Occipital lobe (tissue), 2 donors: ENCODE measurements around the gene UBXN2A. TPM values are rescaled to one million over a fixed set of nuclear protein-coding genes. Genes with fewer than 3 reads are reported as not detected.
"Not testable (repeated sequence)": the region's sequence is repeated elsewhere in the genome, so short reads cannot be mapped to it uniquely, and the experiment has no call there.

Experiments
- DNase-seq: peaks from one replicate; lab custom pipeline; 2025; lab: John Stamatoyannopoulos, UW
- total RNA-seq: library from RNA; depleted of rRNA; stranded (reverse); fragments of >200 nt; gene quantifications from one replicate; pipeline ENCODE4 v1.2.3, GENCODE V29; 2014

Gene UBXN2A
- total RNA-seq, 1 donor from 2014 or later = 53.5 TPM

GRCh38 chr2:24011250-24012104 lies 71.2 kb downstream of the UBXN2A start:
- DNase-seq = no peak

DNA sequence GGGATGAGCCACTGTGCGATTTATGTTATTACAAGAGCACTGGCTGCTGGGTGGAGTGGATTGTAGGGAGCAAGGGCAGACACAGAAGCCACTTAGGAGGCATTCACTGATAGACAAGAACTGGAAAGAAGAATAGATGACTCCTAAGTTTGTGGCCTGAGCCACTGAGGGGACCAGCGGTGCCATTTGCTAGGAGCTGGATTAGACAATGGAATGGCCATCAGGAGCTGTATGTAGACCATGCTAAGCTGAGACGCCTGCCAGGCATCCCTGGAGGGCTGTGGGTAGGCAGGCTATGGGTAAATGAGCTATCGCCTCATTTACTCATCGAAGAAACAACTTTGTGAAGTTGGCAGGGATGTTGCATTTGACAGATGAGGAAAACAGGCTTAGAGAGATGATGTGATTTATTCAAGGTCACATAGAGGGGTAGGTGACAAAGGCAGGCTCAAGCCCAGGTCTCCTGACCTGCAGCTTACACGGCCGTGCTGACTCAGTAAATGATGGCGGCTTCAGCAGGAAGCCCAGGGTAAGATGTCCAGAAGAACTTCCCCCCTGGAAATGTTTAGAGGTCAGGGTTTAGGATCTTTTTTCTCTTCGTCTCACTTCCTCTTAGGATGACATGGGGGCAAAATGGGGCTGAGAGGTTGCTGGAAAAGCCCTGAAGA lies 72.4 kb downstream of the UBXN2A start:
- DNase-seq = no peak

DNA sequence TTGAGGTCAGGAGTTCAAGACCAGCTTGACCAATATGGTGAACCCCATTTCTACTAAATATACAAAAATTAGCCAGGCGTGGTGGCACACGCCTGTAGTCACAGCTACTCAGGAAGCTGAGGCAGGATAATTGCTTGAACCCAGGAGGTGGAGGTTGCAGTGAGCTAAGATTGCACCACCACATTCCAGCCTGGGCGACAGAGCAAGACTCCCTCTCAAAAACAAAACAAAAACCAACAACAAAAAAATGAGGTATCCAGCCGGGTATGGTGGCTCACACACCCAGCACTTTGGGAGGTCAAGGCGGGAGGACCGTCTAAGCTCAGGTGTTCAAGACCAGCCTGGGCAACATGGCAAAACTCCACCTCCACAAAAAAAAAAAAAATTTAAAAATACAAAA lies 74.6 kb downstream of the UBXN2A start:
- DNase-seq = not testable (repeated sequence)

- no peak for DNase-seq
Observed at GRCh38 chr2:24015562-24016375, 75.5 kb downstream of the UBXN2A start.

DNA sequence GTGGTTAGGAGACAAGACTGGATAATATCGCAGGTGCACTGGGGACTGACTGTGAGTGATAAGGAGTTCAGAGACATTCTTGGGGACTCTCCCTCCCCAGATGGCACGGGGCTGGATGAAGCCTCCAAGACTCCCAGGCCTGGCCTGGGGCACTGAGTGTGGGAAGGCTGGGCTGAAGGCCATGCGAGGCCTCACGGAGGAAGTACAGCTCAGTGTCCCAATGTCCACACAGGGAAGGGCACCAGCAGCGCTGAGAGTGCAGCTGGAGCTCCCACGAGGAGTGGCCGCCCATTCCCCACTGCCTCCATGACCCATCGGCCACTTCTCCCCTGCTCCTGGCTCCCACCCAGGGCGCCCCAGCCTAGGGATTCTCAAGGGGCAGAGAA lies 76.1 kb downstream of the UBXN2A start:
- no peak for DNase-seq

DNA sequence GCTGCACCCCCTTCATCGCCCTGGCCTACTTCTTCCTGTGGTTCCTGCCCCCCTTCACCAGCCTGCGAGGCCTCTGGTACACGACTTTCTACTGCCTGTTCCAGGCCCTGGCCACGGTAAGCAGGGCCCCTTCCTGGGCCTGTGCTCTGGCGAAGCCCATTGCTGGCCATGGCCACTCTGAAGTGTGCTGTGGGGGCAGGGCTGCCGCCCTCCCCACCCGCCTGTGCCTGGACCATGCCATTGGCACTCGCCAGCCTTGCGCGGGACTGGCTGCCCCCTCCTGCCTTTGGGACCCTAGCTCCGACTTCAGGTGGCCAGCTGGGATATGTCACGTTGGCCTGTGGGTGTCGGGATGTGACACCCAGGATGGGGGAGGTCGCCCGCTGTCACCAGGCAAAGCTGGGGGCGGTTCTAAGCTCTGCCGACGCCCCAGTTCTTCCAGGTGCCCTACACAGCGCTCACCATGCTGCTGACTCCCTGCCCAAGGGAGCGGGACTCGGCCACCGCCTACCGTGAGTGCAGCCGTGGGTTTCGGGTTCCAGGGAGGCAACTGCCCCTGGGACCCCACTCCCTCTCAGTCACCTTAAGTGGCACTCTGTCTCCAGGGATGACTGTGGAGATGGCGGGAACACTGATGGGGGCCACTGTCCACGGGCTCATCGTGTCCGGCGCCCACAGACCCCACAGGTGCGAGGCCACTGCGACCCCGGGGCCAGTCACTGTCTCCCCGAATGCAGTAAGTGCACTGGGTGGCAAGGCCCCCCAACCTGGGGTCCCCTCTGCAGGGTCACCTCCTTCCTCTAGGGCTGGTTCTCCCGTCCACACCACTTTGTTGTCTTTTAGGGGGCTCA lies 76.8 kb downstream of the UBXN2A start:
- DNase-seq = no peak

GRCh38 chr2:24017711-24018110 lies 77.4 kb downstream of the UBXN2A start:
- DNase-seq = no peak

- no peak for DNase-seq
Observed at GRCh38 chr2:24018241-24018640, 78.0 kb downstream of the UBXN2A start.

- DNase-seq = no peak
Observed at GRCh38 chr2:24019729-24020128, 79.5 kb downstream of the UBXN2A start.

DNA sequence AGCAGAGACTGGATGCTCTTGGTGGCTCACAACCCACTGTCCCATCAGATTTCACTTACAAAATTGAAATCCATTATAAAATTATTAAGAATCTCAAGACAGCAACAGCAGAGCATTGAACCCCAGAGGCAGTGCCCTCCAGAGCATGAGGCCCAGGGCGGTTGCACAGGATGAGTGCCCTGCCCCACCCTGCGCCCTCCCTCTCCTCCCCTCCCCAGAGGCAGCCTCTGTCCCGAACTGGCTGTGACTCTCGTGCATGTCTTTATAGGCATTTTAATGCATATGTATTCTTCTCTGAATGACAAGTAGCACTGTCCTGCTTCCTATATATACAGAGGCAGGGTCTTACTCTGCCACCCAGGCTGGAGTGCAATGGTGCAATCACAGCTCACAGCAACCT lies 80.0 kb downstream of the UBXN2A start:
- DNase-seq = no peak

DNA sequence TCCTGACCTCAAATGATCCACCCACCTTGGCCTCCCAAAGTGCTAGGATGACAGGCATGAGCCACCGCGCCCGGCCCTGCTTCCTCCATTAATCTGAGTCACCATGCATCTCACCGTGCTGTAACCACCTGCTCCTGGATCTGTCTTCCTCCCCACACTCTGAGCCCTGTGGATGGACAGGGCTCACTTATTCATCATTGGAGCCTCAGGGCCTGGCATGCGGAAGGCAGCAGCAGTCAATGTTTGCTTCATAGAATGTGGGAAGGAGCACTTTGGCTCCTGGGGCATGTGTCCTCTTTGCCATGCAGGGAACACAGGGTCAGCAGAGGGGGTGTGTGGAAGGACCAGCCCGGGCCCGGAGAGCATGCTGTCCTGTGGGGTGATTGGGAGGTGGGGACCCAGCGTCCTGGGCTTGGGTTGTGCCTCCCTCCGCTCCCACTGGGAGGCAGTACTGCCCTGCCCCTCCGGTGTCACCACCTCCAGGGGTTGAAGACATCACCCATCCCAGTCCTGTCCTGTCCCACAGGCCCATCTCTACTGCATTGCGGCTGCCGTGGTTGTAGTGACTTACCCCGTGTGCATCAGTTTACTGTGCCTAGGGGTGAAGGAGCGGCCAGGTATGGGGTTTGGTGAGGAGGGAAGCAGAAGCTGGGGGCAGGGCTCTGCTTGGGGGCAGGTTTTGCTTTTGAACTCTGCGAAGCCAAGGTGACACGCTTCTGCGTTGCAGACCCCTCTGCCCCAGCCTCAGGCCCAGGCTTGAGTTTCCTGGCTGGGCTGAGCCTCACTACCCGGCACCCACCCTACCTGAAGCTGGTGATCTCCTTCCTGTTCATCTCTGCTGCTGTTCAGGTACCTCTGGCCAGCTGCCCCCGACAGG lies 81.1 kb downstream of the UBXN2A start:
- DNase-seq = no peak

DNA sequence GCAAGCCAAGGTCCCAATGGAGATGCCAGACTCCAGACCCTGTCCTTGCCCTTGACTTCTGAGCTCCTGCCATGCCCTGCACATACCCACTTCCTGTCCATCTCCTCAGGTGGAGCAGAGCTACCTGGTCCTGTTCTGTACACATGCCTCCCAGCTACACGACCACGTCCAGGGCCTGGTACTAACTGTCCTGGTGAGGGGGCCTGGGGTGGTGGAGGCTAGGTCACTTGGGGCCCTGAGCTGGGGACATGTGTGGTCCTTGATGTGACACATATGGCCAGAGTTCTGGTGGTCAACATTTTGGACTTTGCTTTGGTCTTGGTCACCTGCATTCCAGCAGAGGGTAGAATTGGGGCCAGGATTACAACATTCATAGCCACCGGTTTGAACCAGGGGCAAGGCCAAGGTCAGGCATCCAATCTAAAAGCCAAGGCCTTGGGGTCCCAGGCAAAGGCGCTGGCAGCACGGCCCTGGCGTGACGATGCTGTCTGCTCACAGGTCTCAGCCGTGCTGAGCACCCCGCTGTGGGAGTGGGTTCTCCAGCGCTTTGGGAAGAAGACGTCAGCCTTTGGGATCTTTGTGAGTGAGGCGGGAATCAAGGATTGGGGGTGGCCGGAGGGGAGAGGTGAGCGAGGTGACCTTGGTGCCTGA lies 82.2 kb downstream of the UBXN2A start:
- no peak for DNase-seq

DNA sequence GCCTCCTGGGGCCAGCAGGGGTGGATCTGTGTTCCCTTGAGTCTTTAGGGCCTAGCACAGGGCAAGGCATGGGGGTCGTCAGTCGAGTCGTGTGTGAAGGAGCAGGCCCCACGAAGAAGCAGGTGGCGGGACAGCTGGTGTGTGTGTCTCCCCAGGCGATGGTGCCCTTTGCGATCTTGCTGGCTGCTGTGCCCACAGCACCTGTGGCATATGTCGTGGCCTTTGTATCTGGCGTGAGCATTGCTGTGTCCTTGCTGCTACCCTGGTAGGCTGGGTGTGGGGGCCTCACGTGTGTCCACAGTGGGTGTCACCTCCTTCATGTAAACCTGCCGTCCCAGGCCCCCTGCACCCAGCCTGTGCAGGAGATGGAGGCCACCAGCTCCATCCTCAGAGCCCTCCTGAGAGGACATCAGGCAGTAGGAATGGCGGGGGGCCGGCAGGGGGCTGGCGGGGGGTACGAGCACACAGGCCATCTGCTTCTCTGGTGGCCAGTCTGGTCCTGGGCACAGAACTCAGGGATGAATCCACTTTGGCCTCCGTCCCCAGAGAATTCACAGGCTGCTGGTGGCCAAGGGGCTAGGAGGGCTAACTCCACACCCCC lies 82.8 kb downstream of the UBXN2A start:
- DNase-seq = no peak

GRCh38 chr2:24024018-24024417 lies 83.8 kb downstream of the UBXN2A start:
- DNase-seq = no peak

GRCh38 chr2:24024996-24025663 lies 84.9 kb downstream of the UBXN2A start:
- DNase-seq = no peak

DNA sequence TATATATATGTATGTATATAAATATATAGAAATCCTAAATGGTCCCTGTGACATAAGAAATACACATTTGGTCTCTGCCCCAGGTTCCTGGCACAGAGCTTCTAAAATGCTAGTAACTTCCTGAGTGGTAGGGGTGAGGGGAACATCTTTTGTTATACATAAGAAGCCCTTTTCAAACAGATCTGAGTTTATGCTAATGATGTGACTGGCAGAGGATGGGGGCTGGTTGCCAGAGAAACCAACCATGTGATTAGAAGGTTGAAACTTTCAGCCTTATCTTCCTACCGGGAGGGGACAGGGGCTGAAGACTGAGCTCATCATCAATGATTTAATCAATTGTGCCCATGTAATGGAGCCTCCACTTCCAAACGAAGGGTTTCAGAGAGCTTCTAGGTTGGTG lies 86.0 kb downstream of the UBXN2A start:
- no peak for DNase-seq

DNA sequence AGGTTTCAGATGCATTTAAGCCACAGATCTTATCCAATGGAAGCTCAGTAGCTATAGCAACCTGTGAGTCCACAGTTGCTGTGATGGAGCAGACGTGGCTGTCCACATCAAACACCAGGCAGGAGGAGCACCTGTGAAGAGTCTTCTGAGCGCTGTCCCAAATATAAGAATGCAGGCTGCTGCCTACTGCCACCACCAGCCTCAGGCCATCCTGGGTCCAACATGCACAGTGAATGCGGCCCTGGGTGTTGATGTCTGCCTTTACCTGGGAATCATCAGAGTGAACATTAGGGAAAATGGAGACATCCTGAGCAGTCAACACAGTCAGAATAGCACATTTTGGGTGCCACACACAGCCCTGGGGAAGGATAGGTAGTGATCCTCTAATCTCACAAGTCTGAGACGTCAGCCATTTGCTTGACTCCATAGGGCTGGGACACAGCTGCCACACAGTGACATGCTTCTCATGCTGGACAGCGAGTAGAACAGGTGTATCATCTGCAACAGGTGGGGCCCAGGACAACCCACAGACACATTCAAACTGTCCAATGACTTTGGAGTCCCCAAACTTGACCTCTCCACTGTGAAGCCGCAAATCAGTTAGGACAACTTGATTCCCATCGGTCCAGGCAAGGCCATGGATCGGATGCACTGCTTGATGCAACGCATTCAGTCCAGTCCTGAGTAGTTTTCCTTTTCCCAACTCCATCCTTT lies 98.7 kb downstream of the UBXN2A start:
- no peak for DNase-seq

DNA sequence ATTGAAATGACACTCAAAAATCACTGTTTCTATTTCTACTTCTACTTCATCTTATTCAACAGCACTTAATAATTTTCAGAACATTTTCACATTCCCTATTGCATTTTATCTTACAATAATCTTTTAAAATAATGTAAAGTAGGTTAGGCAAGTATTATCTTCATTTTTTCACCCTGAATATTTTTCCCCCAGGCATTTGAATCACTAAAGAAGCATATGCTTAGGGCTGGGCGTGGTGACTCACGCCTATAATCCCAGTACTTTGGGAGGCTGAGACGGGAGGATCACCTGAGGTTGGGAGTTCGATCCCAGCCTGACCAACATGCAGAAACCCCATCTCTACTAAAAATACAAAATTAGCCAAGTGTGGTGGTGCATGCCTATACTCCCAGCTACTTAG lies 100.2 kb downstream of the UBXN2A start:
- DNase-seq = no peak
